GM12878 (cell line): ENCODE measurements around the gene ITIH5. TPM values are rescaled to one million over a fixed set of nuclear protein-coding genes. Genes with fewer than 3 reads are reported as not detected.

Source experiments
- ATAC-seq: fragments of 200-7000 bp; cut with Tn5 transposase; 3 replicates; pipeline ENCODE4 v1.9.1; 2020; ENCODE audit warnings: mild to moderate bottlenecking, moderate library complexity
- BruUV-seq: library from RNA; stranded (reverse); fragments of 400-500 nt; replicated peaks from 2 replicates; lab custom pipeline; 2021; lab: Mats Ljungman, UMichigan
- CTCF ChIA-PET: fragments of 300-600 bp; sonication (Branson Sonifier 250); formaldehyde crosslinking; extraction: SDS; loops from one replicate; lab custom pipeline; 2021; ENCODE audit warnings: inconsistent platforms; lab: Yijun Ruan, JAX
- POLR2A ChIA-PET: fragments of 350-600 bp; formaldehyde crosslinking; extraction: SDS; loops from one replicate; lab custom pipeline; 2021; ENCODE audit warnings: inconsistent platforms; lab: Charles Lee
- RAD21 ChIA-PET: fragments of 300-600 bp; sonication (Branson Sonifier 250); formaldehyde crosslinking; loops from one replicate; lab custom pipeline; 2023; ENCODE audit warnings: antibody characterized with exemption; ENCODE audit not compliant: unreplicated experiment; lab: Charles Lee
- SMC1A ChIA-PET: fragments of 300-600 bp; sonication (Branson Sonifier 250); formaldehyde crosslinking; loops from one replicate; lab custom pipeline; 2023; ENCODE audit not compliant: unreplicated experiment, uncharacterized antibody; lab: Charles Lee
- DNase-seq: peaks from one replicate; pipeline ENCODE4 v3.0.0-alpha.2; 2011; ENCODE audit warnings: low read depth, low spot score
- FAIRE-seq: peaks from 3 replicates; lab custom pipeline; 2011; peaks lifted over from hg19 to GRCh38; lab: Jason Lieb, UNC
- H2AFZ ChIP-seq: 2 replicates; pipeline ENCODE4 v1.6.0; 2011; ENCODE audit warnings: low read depth, low read length, control low read depth; ENCODE audit not compliant: control insufficient read depth
- H3K27ac ChIP-seq: 2 replicates; pipeline ENCODE4 v1.5.1; 2011; ENCODE audit warnings: control low read depth; ENCODE audit not compliant: control insufficient read depth, insufficient read depth
- H3K27me3 ChIP-seq, 2 experiments: replicated peaks in 1 of 2; 2 replicates each; pipeline versions ENCODE4 v1.6.0 to v1.6.1; 2011; ENCODE audit warnings: low read length in 1 of 2; ENCODE audit not compliant: control insufficient read depth in 2 of 2, insufficient read depth in 2 of 2
- H3K36me3 ChIP-seq, 2 experiments: 2 replicates each; pipeline ENCODE4 v1.5.1; 2011; ENCODE audit warnings: low read length in 1 of 2; ENCODE audit not compliant: control insufficient read depth in 2 of 2, insufficient read depth in 2 of 2
- H3K4me1 ChIP-seq: 2 replicates; pipeline ENCODE4 v1.6.1; 2011; ENCODE audit warnings: mild to moderate bottlenecking, low read length, moderate library complexity, mixed read lengths; ENCODE audit not compliant: control insufficient read depth, insufficient read depth
- H3K4me2 ChIP-seq: 2 replicates; pipeline ENCODE4 v1.6.0; 2011; ENCODE audit warnings: control low read depth; ENCODE audit not compliant: control insufficient read depth, insufficient read depth
- H3K4me3 ChIP-seq: fragments of 200-600 bp; sonication (generic); 2 replicates; pipeline ENCODE4 v1.5.1; 2016
- H3K79me2 ChIP-seq: 2 replicates; pipeline ENCODE4 v1.6.0; 2011; ENCODE audit warnings: low read length; ENCODE audit not compliant: control insufficient read depth, insufficient read depth
- H3K9ac ChIP-seq: 2 replicates; pipeline ENCODE4 v1.8.0; 2011; ENCODE audit warnings: low read length, control low read depth, mixed read lengths; ENCODE audit not compliant: control insufficient read depth, insufficient read depth
- H3K9me3 ChIP-seq: replicated peaks from 3 replicates; pipeline ENCODE4 v1.5.1; 2011; ENCODE audit warnings: mild to moderate bottlenecking, low read length; ENCODE audit not compliant: control insufficient read depth, insufficient read depth
- H4K20me1 ChIP-seq: 2 replicates; pipeline ENCODE4 v1.6.0; 2011; ENCODE audit not compliant: control insufficient read depth, insufficient read depth
- ASH2L ChIP-seq: fragments of 300-600, 200-600 bp; sonication (generic); IDR thresholded peaks from 2 replicates; pipeline ENCODE4 v1.6.1; 2017; ENCODE audit warnings: low read depth, mild to moderate bottlenecking, borderline replicate concordance
- CBFB ChIP-seq: IDR thresholded peaks from 2 replicates; pipeline ENCODE4 v1.6.1; 2016; ENCODE audit warnings: antibody characterized with exemption, low read depth
- CTCF ChIP-seq, 3 experiments: IDR thresholded peaks in 2 of 3; conservative IDR thresholded peaks in 1 of 3; 2 replicates each; pipeline ENCODE4 v1.5.1; 2011; ENCODE audit warnings: low read depth in 3 of 3, low read length in 3 of 3, mild to moderate bottlenecking in 3 of 3, control low read depth in 2 of 3, moderate library complexity in 2 of 3, inconsistent platforms in 1 of 3, mixed read lengths in 1 of 3; ENCODE audit not compliant: control insufficient read depth in 2 of 3, insufficient read depth in 1 of 3; ENCODE audit errors: extremely low read depth in 1 of 3
- EED ChIP-seq: sonication (generic); IDR thresholded peaks from 2 replicates; pipeline ENCODE4 v1.6.1; 2016; ENCODE audit warnings: antibody characterized with exemption, low read depth
- GABPA ChIP-seq: IDR thresholded peaks from 2 replicates; pipeline ENCODE4 v1.6.1; 2014; ENCODE audit warnings: antibody characterized with exemption, low read depth, mild to moderate bottlenecking, inconsistent platforms
- JUND ChIP-seq: IDR thresholded peaks from 2 replicates; pipeline ENCODE4 v1.6.1; 2012; ENCODE audit warnings: low read depth, mild to moderate bottlenecking, low read length, improper control_type of control experiment, moderate library complexity
- KAT2A ChIP-seq: conservative IDR thresholded peaks from 2 replicates; pipeline ENCODE4 v1.6.1; 2011; ENCODE audit warnings: low read depth, low read length; ENCODE audit not compliant: control insufficient read depth
- NFYA ChIP-seq: IDR thresholded peaks from 2 replicates; pipeline ENCODE4 v1.6.1; 2011; ENCODE audit warnings: low read depth, mild to moderate bottlenecking, low read length, improper control_type of control experiment, borderline replicate concordance
- SUZ12 ChIP-seq: fragments of 200-600 bp; sonication (generic); IDR thresholded peaks from one replicate; pipeline ENCODE4 v1.6.1; 2018; ENCODE audit warnings: antibody characterized with exemption, mild to moderate bottlenecking; ENCODE audit not compliant: unreplicated experiment
- TARDBP ChIP-seq: IDR thresholded peaks from 2 replicates; pipeline ENCODE4 v1.6.1; 2016; ENCODE audit warnings: borderline replicate concordance
- ZBED1 ChIP-seq: IDR thresholded peaks from 2 replicates; pipeline ENCODE4 v1.6.1; 2016; ENCODE audit warnings: borderline replicate concordance
- WGBS: methylation state at CpG from one replicate; pipeline ENCODE4 v1.1.6; 2016; ENCODE audit warnings: low lambda C conversion rate; ENCODE audit not compliant: insufficient replicate concordance, insufficient coverage; ENCODE audit errors: missing lambda C conversion rate; 5-methylcytosine and 5-hydroxymethylcytosine counted together
- in situ Hi-C: fragments of 300-500 bp; cut with MboI; formaldehyde crosslinking; loops from 9 replicates; pipeline ENCODE4 v1.14.3; 2018; ENCODE audit warnings: mixed read lengths
- intact Hi-C: fragments of 100-400 bp; cut with micrococcal nuclease; formaldehyde crosslinking; loops from one replicate; pipeline ENCODE4 v1.14.2; 2022; ENCODE audit not compliant: unreplicated experiment
- polyA plus RNA-seq, 11 experiments: library from polyadenylated mRNA; depleted of rRNA in 4 of 11; unstranded in 6 of 11; stranded (reverse) in 5 of 11; fragments of >200 nt; fragmentation: Nextera tagmentation in 4 of 11; fragmentation: Illumina TruSeq in 1 of 11; extraction: Ambion mirVana in 4 of 11; extraction: Trizol in 1 of 11; gene quantifications; 1 replicate in 1 of 11; 2 replicates in 10 of 11; pipeline versions ENCODE4 v1.2.1 to v1.2.3, GENCODE V29; 2011 to 2016; ENCODE audit warnings: inconsistent platforms in 2 of 11, missing spikeins in 2 of 11, low read depth in 1 of 11
- total RNA-seq, 4 experiments: library from RNA; depleted of rRNA in 3 of 4; stranded (reverse); fragments of >200 nt in 3 of 4; fragmentation: Illumina TruSeq in 1 of 4; extraction: Trizol in 1 of 4; gene quantifications; 2 replicates each; pipeline versions ENCODE4 v1.2.1 to v1.2.3, GENCODE V29; 2013 to 2021
- TF ChIP-seq, protein P1 (sequence below): fragments of 450-650 bp; IDR thresholded peaks from 2 replicates; pipeline ENCODE4 v1.6.1; 2017; ENCODE audit warnings: mild to moderate bottlenecking

The ITIH5 gene
- total and polyA plus RNA-seq, 10 of the 15 experiments (the other 5 are each of a cell fraction or from before 2014, with no cell fraction given): 0.14 to 0.43 (median 0.21) TPM; not detected in 7

DNA sequence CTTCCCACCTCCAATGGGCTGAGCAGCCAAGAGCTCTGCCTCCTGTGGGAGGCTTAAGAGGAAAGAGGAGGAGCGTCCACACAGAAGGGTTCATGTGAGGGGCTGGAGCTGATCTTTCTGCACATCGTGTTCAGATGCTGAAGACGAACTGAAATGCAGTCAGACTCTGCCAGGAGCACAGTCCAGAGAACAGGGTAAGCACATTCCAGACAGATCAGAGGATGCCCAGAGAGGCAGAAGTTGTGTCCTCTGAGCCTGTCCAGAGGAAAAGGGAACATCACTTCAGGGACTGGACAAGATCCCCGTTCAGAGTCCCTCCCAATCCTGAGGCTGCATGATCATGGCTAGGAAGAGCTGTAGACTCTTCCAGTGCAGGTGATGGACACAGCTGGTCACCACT, 72.9 kb downstream of the ITIH5 start:
- POLR2A ChIA-PET: no interaction called here
- Histone ChIP-seq H3K36me3 (no peaks in the 10 kb centered on the region), H4K20me1 (no peaks in the 10 kb centered on the region), H3K9ac (no peak overlapping the region), H2AFZ (no peak overlapping the region), H3K27me3 (peaks cover 0 to 1% of the 10 kb centered on the region in 2 experiments; a peak in 1 of 4 replicates), H3K4me2 (no peak overlapping the region), H3K9me3 (no peaks in the 10 kb centered on the region), H3K4me3 (no peak overlapping the region), H3K27ac (no peak overlapping the region), H3K4me1 (no peaks in the 10 kb centered on the region), H3K79me2 (no peaks in the 10 kb centered on the region)
- SMC1A ChIA-PET: no interaction called here
- RAD21 ChIA-PET: no interaction called here
- in situ Hi-C loops: no loop called here
- intact Hi-C loops: no loop called here
- no peak for TF ChIP-seq SUZ12
- no peak for TF ChIP-seq CTCF (IDR thresholded peaks at IDR 0.05 in 2 of 3, conservative IDR thresholded peaks at IDR 0.05 in 1 of 3; ENCODE audit: control insufficient read depth in 2 of 3, extremely low read depth in 1 of 3, insufficient read depth in 1 of 3, low read depth in 3 of 3, low read length in 3 of 3)
- TF ChIP-seq, protein P1, sequence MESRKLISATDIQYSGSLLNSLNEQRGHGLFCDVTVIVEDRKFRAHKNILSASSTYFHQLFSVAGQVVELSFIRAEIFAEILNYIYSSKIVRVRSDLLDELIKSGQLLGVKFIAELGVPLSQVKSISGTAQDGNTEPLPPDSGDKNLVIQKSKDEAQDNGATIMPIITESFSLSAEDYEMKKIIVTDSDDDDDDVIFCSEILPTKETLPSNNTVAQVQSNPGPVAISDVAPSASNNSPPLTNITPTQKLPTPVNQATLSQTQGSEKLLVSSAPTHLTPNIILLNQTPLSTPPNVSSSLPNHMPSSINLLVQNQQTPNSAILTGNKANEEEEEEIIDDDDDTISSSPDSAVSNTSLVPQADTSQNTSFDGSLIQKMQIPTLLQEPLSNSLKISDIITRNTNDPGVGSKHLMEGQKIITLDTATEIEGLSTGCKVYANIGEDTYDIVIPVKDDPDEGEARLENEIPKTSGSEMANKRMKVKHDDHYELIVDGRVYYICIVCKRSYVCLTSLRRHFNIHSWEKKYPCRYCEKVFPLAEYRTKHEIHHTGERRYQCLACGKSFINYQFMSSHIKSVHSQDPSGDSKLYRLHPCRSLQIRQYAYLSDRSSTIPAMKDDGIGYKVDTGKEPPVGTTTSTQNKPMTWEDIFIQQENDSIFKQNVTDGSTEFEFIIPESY: no peak
- TF ChIP-seq TARDBP: no peak
- TF ChIP-seq GABPA: no peak
- no peak for TF ChIP-seq CBFB
- no peak for TF ChIP-seq ZBED1
- TF ChIP-seq ASH2L: no peak
- no peak for TF ChIP-seq EED
- no peak for TF ChIP-seq NFYA
- TF ChIP-seq JUND: no peak
- TF ChIP-seq KAT2A: no peak
- no TSS peak for BruUV-seq
- CTCF ChIA-PET: no interaction called here
- ATAC-seq: no peak
- 51% methylated on average over 4 of the region's 4 CpGs for WGBS
- no peak for DNase-seq
- FAIRE-seq: no peak
